GM15510 (cell line): ENCODE measurements around the gene CSTF1.

Experiments used
- POLR2A ChIP-seq: IDR thresholded peaks from 3 replicates; pipeline ENCODE4 v1.6.1; 2011; ENCODE audit warnings: borderline replicate concordance; ENCODE audit not compliant: insufficient read length; ENCODE audit errors: extremely low read depth

The CSTF1 gene

GRCh38 chr20:56412949-56413348 is 20.5 kb downstream of the CSTF1 start:
- no peak for TF ChIP-seq POLR2A

- TF ChIP-seq POLR2A, result no peak
Measured at GRCh38 chr20:56414842-56415765, 22.7 kb downstream of the CSTF1 start.

GRCh38 chr20:56417402-56417801 is 25.0 kb downstream of the CSTF1 start:
- no peak for TF ChIP-seq POLR2A

- no peak for TF ChIP-seq POLR2A
Measured at GRCh38 chr20:56417911-56418310, 25.5 kb downstream of the CSTF1 start.

GRCh38 chr20:56418385-56418861 is 26.0 kb downstream of the CSTF1 start:
- TF ChIP-seq POLR2A, result no peak

- no peak for TF ChIP-seq POLR2A
Measured at GRCh38 chr20:56420028-56420427, 27.6 kb downstream of the CSTF1 start.

- TF ChIP-seq POLR2A, result no peak
Measured at GRCh38 chr20:56420940-56421688, 28.7 kb downstream of the CSTF1 start.

GRCh38 chr20:56422076-56422823 is 29.8 kb downstream of the CSTF1 start:
- no peak for TF ChIP-seq POLR2A

GRCh38 chr20:56422824-56423189 is 30.4 kb downstream of the CSTF1 start:
- TF ChIP-seq POLR2A, result no peak

GRCh38 chr20:56423211-56423610 is 30.8 kb downstream of the CSTF1 start:
- no peak for TF ChIP-seq POLR2A

GRCh38 chr20:56423886-56424285 is 31.4 kb downstream of the CSTF1 start:
- TF ChIP-seq POLR2A, result no peak

- TF ChIP-seq POLR2A, result no peak
Measured at GRCh38 chr20:56424931-56425330, 32.5 kb downstream of the CSTF1 start.

- TF ChIP-seq POLR2A, result no peak
Measured at GRCh38 chr20:56426026-56426425, 33.6 kb downstream of the CSTF1 start.

GRCh38 chr20:56426926-56427325 is 34.5 kb downstream of the CSTF1 start:
- no peak for TF ChIP-seq POLR2A

- TF ChIP-seq POLR2A, result no peak
Measured at GRCh38 chr20:56427797-56428196, 35.4 kb downstream of the CSTF1 start.
